NCI-H1694 treated with DMSO at 0.1 percent for 48 hours (cell line): ENCODE results near the gene SYT17.

Experiments used
- DNase-seq: peaks from one replicate; lab custom pipeline; 2025; lab: John Stamatoyannopoulos, UW

Gene SYT17

DNA sequence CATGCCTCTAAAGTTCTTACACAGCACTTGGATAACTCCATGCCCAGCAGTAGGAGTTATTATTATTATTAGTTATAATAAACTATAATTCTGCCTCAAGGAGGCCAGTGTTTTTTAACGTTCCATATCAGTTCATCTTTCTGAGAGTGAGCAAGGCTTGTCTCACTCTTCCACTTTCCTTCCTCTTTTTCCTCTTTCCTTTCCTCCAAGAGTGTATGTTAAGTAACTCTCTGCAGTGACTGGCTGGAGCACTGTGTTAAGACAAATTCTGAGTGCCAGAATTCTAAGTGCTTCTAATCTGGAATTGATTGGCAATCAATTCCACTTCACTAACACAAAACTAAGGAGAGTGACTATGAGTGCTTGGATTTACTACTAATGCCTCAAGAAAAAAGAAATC lies 133.9 kb downstream of the SYT17 start:
- no peak for DNase-seq

DNA sequence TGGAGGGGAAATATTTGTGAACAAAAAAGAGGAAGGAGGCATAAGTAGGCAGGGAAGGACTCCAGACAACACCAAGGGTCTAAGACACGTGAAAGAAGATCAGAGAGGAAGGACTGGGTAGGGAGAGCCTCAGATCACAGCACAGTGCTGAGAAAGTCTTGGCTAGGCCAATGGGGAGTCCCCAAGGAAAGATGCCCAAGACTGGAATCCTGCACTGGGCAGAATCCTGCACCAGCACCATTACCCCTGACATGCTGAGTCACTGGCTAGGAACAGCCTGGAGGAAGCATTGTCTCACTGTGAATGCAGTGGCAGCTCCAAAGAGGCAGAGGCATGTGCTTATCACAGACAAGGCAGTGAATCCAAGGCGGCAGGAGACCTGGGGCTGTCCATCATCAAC lies 136.7 kb downstream of the SYT17 start:
- DNase-seq, result no peak

DNA sequence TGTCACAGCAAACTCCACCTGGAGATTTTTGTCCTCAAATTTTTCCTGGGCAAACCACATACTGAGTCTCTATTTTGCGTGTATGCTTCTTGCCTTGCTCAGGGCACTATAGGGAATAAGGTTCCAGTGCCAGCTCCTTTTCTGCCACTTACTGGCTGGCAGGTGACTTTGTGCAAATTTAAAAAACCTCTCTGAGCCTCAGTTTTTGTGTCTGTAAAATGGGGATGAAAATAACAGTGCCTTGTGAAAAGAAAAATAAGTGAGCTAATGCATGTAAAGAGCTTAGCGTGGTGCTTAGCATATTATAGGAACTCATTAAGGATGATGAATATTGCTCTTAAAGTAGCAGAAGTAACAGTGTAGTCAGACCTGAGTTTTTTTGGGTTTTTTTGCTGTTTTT lies 137.4 kb downstream of the SYT17 start:
- no peak for DNase-seq

DNA sequence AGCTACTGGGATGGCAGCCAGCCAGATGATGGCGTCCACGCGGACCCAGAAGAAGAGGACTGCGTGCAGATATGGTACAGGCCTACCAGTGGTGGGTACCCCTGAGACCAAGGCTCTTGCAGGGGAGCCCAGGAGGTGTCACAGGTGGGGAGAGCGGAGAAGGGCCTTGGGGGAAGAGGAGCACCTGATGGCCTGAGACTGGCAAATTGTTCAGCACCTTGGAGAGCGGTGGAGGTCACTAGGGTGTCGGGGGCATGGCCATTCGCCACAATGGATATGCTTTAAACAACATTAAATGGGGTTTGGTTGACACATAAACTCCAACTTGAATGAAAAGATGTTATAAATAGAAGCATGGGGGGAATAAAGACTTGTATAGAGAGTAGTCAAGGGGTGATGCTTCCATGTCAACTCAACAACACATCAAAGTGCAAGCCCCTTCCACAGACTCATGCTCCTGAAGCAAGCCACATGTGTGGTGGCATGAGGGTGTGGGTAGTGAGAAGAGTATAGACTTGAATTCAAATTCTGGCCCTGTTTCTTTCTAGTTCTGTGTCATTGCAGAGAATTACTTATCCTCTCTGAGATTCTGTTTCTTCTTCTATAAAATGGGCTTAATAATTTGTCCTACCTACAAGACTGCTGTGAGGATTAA lies 139.7 kb downstream of the SYT17 start:
- DNase-seq, result no peak

DNA sequence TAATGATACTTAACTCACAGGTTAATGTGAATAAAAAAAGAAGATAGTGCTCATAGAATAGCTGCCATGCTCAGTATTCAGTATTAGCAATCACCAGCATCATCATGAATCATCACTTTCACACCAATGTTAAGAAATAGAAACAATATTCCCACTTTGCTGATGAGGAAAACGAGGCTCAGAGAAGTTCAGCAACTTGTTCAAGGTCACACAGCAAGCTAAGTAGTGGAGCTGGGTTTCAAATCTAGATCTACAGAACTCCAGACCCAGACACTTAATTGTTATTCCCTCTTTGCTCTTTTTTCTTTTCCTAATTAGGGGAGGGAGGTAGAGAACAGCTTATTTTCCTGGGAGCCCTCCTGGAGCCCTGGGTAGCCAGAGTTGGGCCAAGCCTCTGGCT lies 140.4 kb downstream of the SYT17 start:
- no peak for DNase-seq

DNA sequence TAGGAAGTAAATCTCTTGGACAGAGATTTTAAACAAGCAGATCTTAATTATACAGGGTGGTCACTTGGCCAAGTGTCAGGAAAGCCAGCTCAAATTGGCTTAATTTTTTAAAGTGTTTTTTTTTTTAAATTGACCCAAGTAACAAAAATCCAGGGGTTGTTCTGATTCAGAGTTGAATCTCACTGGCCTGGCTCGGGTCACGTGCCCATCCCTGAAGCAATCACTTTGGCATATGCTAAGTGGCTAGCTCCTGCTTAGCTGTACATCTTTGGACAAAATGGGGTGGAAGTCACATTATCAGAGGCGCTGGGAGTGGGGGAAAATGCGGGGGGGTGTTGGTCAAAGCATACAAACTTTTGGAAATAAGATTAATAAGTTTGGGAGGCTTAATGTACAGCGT lies 141.1 kb downstream of the SYT17 start:
- no peak for DNase-seq

DNA sequence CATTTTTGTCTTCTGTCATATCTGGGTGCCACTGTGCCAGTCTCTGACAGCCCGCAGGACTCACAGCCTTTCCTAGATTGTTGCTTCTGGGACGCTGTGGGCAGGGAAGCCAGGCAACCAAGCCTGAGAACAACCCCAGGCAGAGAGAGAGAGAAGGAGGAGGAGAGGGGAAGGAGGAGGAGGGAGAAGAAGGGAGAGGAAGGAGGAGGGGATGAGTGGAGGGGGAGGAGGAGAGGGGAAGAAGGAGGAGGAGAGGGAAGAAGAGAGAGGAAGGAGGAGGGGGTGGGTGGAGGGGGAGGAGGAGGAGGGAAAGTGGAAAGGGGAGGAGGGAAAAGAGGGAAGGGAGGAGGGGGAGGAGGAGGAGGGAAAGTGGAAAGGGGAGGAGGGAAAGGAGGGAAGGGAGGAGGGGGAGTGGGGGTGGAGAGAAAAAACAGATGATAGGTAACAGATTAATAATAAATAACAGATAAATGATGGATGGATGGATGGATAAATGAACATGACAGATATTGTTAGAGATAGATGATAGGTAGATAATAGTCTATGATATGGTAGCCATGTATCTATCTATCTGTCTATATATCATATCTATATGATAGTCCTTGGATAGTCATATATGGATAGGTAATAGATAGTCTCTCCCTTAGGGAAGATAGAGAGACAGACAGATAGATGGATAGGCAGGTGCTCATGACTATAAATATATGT lies 146.8 kb downstream of the SYT17 start:
- DNase-seq, result no peak

DNA sequence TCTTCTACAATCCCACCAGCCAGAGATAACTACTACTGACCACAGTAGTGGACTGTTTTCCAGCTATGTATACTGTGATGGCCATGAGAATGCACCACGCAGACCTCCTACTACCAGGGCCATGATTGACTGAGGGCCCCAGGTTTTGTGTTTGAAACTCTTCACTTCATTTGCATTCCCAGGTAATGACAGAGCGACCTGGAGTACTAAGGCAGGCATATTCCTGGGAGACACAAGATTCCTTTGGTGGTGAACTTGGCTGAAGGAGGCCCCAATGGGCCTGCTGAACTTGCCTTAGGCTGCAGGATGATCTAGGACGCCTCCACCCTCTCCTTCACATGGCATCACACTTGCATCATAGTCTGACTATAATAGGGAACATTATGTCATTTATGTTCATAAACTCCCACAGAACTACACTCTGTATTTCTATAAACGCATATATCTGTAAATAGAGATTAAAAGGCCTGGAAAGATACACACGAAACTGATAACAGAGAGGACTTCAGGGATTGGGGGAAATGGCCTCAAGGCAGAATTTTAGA lies 147.9 kb downstream of the SYT17 start:
- DNase-seq, result no peak

DNA sequence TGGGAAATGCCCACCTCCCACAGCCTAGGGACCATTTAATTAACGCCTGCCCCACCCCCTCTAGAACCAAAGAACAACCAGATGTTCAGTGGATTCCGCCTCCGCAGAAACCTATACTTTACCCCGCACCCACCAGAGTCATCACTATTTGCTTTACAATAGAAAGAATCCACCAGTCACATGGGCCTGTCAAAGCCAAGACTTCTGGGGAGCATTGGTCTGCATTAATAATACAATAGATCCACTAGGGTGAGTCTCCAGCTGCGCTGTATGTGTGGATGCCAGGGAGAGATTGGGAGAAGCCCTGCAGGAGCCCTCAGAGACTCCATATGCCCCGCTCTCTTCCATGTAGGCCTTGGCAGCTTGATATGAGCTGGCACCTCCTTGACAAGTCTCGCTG lies 148.8 kb downstream of the SYT17 start:
- DNase-seq, result peak; percentile 55
